Left lung (tissue), 10 donors: ENCODE results near the gene VPS13D. TPM values are rescaled to one million over a fixed set of nuclear protein-coding genes. Genes with fewer than 3 reads are reported as not detected.
A peak's percentile ranks its signal among the peaks of the same experiment; 100 is the strongest.

Experiments
- ATAC-seq: fragments of 200-7000 bp; cut with Tn5 transposase; one replicate; pipeline ENCODE4 v1.9.1; 2020; ENCODE audit warnings: moderate library complexity
- DNase-seq, 4 donors: peaks; one replicate each; pipeline ENCODE4 v3.0.0-alpha.2; 2013 to 2020
- H3K27ac ChIP-seq, 2 donors: fragments of 200-600 bp; sonication (generic) in 1 of 2; one replicate each; pipeline versions ENCODE4 v1.5.0 to v1.8.0; 2020 to 2021
- H3K27me3 ChIP-seq, 2 donors: fragments of 200-600 bp; sonication (generic) in 1 of 2; one replicate each; pipeline versions ENCODE4 v1.5.0 to v1.8.0; 2020 to 2021
- H3K36me3 ChIP-seq, 2 donors: fragments of 200-600 bp; sonication (generic) in 1 of 2; one replicate each; pipeline versions ENCODE4 v1.5.0 to v1.8.0; 2020 to 2021
- H3K4me1 ChIP-seq, 2 donors: fragments of 200-600 bp; one replicate each; pipeline ENCODE4 v1.8.0; 2021
- H3K4me3 ChIP-seq, 2 donors: fragments of 200-600 bp; sonication (generic) in 1 of 2; one replicate each; pipeline versions ENCODE4 v1.5.0 to v1.8.0; 2020 to 2021; ENCODE audit warnings: mild to moderate bottlenecking in 1 of 2
- H3K9me3 ChIP-seq, 2 donors: fragments of 200-600 bp; sonication (generic) in 1 of 2; one replicate each; pipeline versions ENCODE4 v1.5.0 to v1.8.0; 2020 to 2021
- CTCF ChIP-seq, 2 donors: fragments of 200-600 bp; sonication (generic) in 1 of 2; IDR thresholded peaks; one replicate each; pipeline versions ENCODE4 v1.5.0 to v1.8.0; 2021; ENCODE audit warnings: antibody characterized with exemption in 2 of 2
- intact Hi-C, 2 donors: fragments of 100-400 bp; cut with DNase I; formaldehyde crosslinking; loops; one replicate each; pipeline versions ENCODE4 v1.11.2 to v1.14.2; 2022
- polyA plus RNA-seq, 6 donors: library from polyadenylated mRNA; unstranded; fragments of 120-200 nt; gene quantifications; one replicate each; pipeline ENCODE4 v1.2.1, GENCODE V29; 2013; ENCODE audit not compliant: insufficient read length in 6 of 6
- total RNA-seq, 2 donors: library from RNA; stranded (reverse); fragmentation: NEBNext Ultra II Directional; extraction: Animal tissue kit (Norgen Biotek cat#: 25700); gene quantifications; one replicate each; pipeline ENCODE4 v1.2.1, GENCODE V29; 2021
- donor health status: DM: no; HTN: yes; CAD: no.
- donor health status: DM: no; HTN: no; CAD: no.

VPS13D gene
- total and polyA plus RNA-seq, 8 donors, result 26.6 to 62.3 (median 30.2) TPM

DNA sequence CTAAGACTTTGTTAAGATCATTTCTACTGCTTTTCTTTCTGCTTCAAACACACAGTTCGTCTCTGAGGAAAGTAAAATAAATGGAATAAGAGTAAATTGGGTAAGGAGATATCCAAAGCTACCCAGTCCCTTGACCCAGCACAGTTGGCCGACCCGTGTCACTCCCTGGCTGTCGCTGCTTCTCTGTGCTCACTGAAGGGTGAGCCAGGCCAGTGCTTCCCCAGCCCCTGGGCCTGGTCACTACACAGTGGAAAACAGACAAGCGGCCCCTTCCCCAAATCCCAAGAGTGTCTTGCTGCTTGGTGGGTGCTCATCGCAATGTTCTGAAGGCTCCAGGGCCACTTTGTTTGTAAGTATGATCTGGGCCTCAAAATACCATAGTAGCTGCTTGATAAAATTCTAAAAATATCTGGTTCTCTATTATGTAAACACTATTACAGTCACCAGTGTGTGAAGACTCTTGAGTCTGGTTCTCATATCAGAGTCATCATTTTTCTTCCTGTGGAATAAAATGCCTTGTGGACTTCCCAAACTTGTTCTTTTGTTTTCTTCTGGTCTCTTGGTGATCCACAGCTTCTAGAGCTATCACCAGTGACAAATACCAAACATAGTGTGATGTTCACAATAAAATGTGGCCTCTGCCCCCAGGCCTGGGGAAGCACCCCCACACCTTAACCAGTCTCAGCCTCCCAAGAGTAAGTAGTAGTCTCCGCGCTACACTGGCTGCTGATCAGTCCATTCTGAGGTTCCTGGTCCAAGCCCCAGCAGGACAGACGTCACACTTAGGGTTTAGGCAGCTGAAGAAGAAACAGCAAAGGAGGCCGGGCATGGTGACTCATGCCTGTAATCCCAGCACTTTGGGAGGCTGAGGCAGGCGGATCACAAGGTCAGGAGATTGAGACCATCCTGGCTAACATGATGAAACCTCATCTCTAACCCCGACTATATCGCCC, 282.0 kb downstream of the VPS13D start:
- Histone ChIP-seq H3K36me3 (peaks cover 0 to 29% of the 10 kb centered on the region in 2 donors), H3K27me3 (no peaks in the 10 kb centered on the region), H3K4me1 (peaks cover 15 to 29% of the 10 kb centered on the region in 2 donors), H3K4me3 (no peak overlapping the region), H3K9me3 (no peaks in the 10 kb centered on the region), H3K27ac (peak overlapping the region; percentile 54 to 58)
- DNase-seq (no peak), ATAC-seq (peak; percentile 18)
- TF ChIP-seq CTCF (IDR thresholded peaks at IDR 0.05), result no peak
- intact Hi-C loops, result no loop called here

GRCh38 chr1:12513181-12513580, 283.4 kb downstream of the VPS13D start:
- H3K36me3 ChIP-seq, result peaks cover 0 to 15% of the 10 kb centered on the region in 2 donors
- peak in 1 of 4 donors; percentile 54 for DNase-seq
- no peaks in the 10 kb centered on the region for H3K27me3 ChIP-seq
- no peak for TF ChIP-seq CTCF (IDR thresholded peaks at IDR 0.05)
- H3K4me3 ChIP-seq, result no peak overlapping the region
- intact Hi-C loops, result no loop called here
- peak; percentile 18 for ATAC-seq
- peaks cover 15 to 29% of the 10 kb centered on the region in 2 donors for H3K4me1 ChIP-seq
- no peaks in the 10 kb centered on the region for H3K9me3 ChIP-seq
- H3K27ac ChIP-seq, result no peak overlapping the region

DNA sequence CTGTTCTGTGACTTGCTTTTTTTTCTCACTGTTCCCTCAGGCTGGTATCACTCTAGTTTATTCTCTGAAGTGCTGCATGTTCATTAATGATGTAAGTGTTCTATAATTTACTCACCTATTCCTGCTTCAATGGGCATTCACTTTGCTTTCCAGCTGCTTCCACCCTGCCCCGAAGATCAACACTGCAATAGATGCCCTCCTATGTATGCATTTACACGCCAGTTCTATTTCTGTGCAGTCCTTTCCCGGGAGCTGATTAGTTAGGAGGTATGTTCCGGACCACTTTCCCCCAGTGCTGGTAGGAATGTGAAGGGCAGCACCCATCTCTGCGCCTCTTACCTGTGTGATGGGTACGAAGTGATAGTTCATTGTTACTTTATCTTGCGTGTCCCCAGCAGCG, 284.8 kb downstream of the VPS13D start:
- DNase-seq (no peak), ATAC-seq (no peak)
- Histone ChIP-seq H3K27ac (no peak overlapping the region), H3K4me1 (peaks cover 20 to 38% of the 10 kb centered on the region in 2 donors), H3K4me3 (no peak overlapping the region), H3K9me3 (no peaks in the 10 kb centered on the region), H3K27me3 (no peaks in the 10 kb centered on the region), H3K36me3 (peaks cover 0 to under 1% of the 10 kb centered on the region in 2 donors)
- TF ChIP-seq CTCF (IDR thresholded peaks at IDR 0.05), result no peak
- intact Hi-C loops, result no loop called here

DNA sequence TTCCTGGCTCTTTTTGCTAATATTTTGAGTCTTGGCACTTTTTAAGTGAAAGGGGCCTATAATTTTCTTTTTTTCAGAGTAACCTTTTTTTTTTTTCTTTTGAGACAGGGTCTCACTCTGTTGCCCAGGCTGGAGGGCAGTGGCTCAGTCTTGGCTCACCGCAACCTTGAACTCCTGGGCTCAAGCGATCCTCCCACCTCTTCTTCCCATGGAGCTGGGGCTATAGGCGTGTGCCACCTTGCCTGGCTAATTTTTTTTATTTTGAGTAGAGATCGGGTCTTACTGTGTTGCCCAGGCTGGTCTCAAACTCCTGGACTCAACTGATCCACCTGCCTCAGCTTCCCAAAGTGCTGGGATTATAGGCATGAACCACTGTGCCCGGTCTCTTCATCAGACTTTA, 285.4 kb downstream of the VPS13D start:
- intact Hi-C loops, result no loop called here
- H3K9me3 ChIP-seq, result no peaks in the 10 kb centered on the region
- H3K4me3 ChIP-seq, result no peak overlapping the region
- H3K4me1 ChIP-seq, result peaks cover 15 to 32% of the 10 kb centered on the region in 2 donors
- no peak for TF ChIP-seq CTCF (IDR thresholded peaks at IDR 0.05)
- H3K27me3 ChIP-seq, result no peaks in the 10 kb centered on the region
- H3K36me3 ChIP-seq, result no peaks in the 10 kb centered on the region
- DNase-seq (no peak), ATAC-seq (no peak)
- no peak overlapping the region for H3K27ac ChIP-seq

GRCh38 chr1:12516741-12517140, 286.9 kb downstream of the VPS13D start:
- no peak for TF ChIP-seq CTCF (IDR thresholded peaks at IDR 0.05)
- Histone ChIP-seq H3K36me3 (no peaks in the 10 kb centered on the region), H3K4me1 (peaks cover 4 to 17% of the 10 kb centered on the region in 2 donors), H3K4me3 (no peak overlapping the region), H3K27ac (no peak overlapping the region), H3K9me3 (no peaks in the 10 kb centered on the region), H3K27me3 (no peaks in the 10 kb centered on the region)
- intact Hi-C loops, result no loop called here
- DNase-seq (no peak), ATAC-seq (no peak)
